ENCODE measurements around the gene ZFP37. TPM values are rescaled to one million over a fixed set of nuclear protein-coding genes. Genes with fewer than 3 reads are reported as not detected.
"Not testable (repeated sequence)": the region's sequence is repeated elsewhere in the genome, so short reads cannot be mapped to it uniquely, and the experiment has no call there.

The ZFP37 gene
- total RNA-seq (10 to 100 TPM in 1 of 7 donors, 1 to 10 TPM in 6; 3.7 to 11.4 (median 6.7) TPM), polyA plus RNA-seq (1 to 10 TPM; 4.8 TPM)
- long read RNA-seq, donor 1, full-length matches to known transcripts: 10 of 13 reads
- long read RNA-seq, donor 1, partial matches to known transcripts: 0 of 13 reads
- long read RNA-seq, donor 1, other reads (novel, unspliced or antisense): 3 of 13 reads
- long read RNA-seq, donor 2, full-length matches to known transcripts: 2 of 2 reads
- long read RNA-seq, donor 2, partial matches to known transcripts: 0 of 2 reads
- long read RNA-seq, donor 2, other reads (novel, unspliced or antisense): 0 of 2 reads
- long read RNA-seq, donor 3, full-length matches to known transcripts: 13 of 13 reads
- long read RNA-seq, donor 3, partial matches to known transcripts: 0 of 13 reads
- long read RNA-seq, donor 3, other reads (novel, unspliced or antisense): 0 of 13 reads

- Histone ChIP-seq H3K9me3 (peaks cover 5 to 29% of the 10 kb centered on the region in 2 donors), H3K27me3 (no peaks in the 10 kb centered on the region), H3K36me3 (no peaks in the 10 kb centered on the region), H3K4me1 (ENCODE audit: insufficient read depth) (peaks cover 3% of the 10 kb centered on the region), H3K27ac (peak within 1 kb of the TSS in 1 of 2 donors; percentile 58), H3K4me3 (peak within 1 kb of the TSS; percentile 62)
- WGBS, 3 donors: 1% methylated on average over 62 of the region's 62 CpGs
- no peak for TF ChIP-seq CTCF (IDR thresholded peaks at IDR 0.05)
- TF ChIP-seq POLR2A (IDR thresholded peaks at IDR 0.05): peak; percentile 31
- peak; percentile 37 for TF ChIP-seq EP300 (IDR thresholded peaks at IDR 0.05)
- peak; percentile 94 to 96 (median 95) for DNase-seq
- intact Hi-C loops (cut with DNase I): loop anchor here in 1 of 4 donors (10.0 kb wide), 1 partner anchor 1162 kb away; the partner anchor contains the start of gene UGCG
Measured at GRCh38 chr9:113056191-113057106, at the start of gene ZFP37. Gene ZFP37 (minus strand): TSS chr9:113056724. CDS start chr9:113056688, 36 bp downstream.

- H3K27ac ChIP-seq; H3K4me3 ChIP-seq; intact Hi-C loops (cut with DNase I); DNase-seq; H3K36me3 ChIP-seq; H3K9me3 ChIP-seq; H3K27me3 ChIP-seq; H3K4me1 ChIP-seq (ENCODE audit: insufficient read depth): not testable (repeated sequence)
- 100% methylated on average over 1 of the region's 6 CpGs; no CpG with 5 or more reads in 2 of the 3 donors for WGBS, 3 donors
Measured at GRCh38 chr9:113105345-113105744, 48.8 kb upstream of the ZFP37 start.

- WGBS, 3 donors: 61 to 71% (median 64%) methylated on average over 2 of the region's 2 CpGs
- H3K27ac ChIP-seq: no peak overlapping the region
- H3K27me3 ChIP-seq: no peaks in the 10 kb centered on the region
- H3K36me3 ChIP-seq: no peaks in the 10 kb centered on the region
- DNase-seq: no peak
- H3K9me3 ChIP-seq: no peaks in the 10 kb centered on the region
- TF ChIP-seq POLR2A (IDR thresholded peaks at IDR 0.05) (no peak), EP300 (IDR thresholded peaks at IDR 0.05) (no peak), CTCF (IDR thresholded peaks at IDR 0.05) (no peak)
- intact Hi-C loops (cut with DNase I): no loop called here
- H3K4me1 ChIP-seq (ENCODE audit: insufficient read depth): no peaks in the 10 kb centered on the region
- no peak overlapping the region for H3K4me3 ChIP-seq
Measured at GRCh38 chr9:113095561-113095960, 39.0 kb upstream of the ZFP37 start.

- H3K9me3 ChIP-seq; H3K27me3 ChIP-seq; intact Hi-C loops (cut with DNase I); H3K36me3 ChIP-seq; H3K4me3 ChIP-seq; H3K27ac ChIP-seq; H3K4me1 ChIP-seq (ENCODE audit: insufficient read depth): not testable (repeated sequence)
- peak in 1 of 5 donors; percentile 24 for DNase-seq
- WGBS, 3 donors: 50 to 63% (median 54%) methylated on average over 16 to 19 of the region's 23 CpGs
Measured at GRCh38 chr9:113089924-113090323, 33.4 kb upstream of the ZFP37 start.

- 14% methylated on average over 8 of the region's 25 CpGs; no CpG with 5 or more reads in 2 of the 3 donors for WGBS, 3 donors
- H3K9me3 ChIP-seq; H3K36me3 ChIP-seq; DNase-seq; H3K4me1 ChIP-seq (ENCODE audit: insufficient read depth); H3K27me3 ChIP-seq; H3K27ac ChIP-seq; intact Hi-C loops (cut with DNase I); H3K4me3 ChIP-seq: not testable (repeated sequence)
Measured at GRCh38 chr9:113089143-113089505, 32.6 kb upstream of the ZFP37 start.

- H3K27me3 ChIP-seq; H3K4me3 ChIP-seq; H3K27ac ChIP-seq; DNase-seq; intact Hi-C loops (cut with DNase I); H3K36me3 ChIP-seq; H3K9me3 ChIP-seq; H3K4me1 ChIP-seq (ENCODE audit: insufficient read depth): not testable (repeated sequence)
- 18 to 33% methylated on average over 3 to 29 of the region's 30 CpGs; no CpG with 5 or more reads in 1 of the 3 donors for WGBS, 3 donors
Measured at GRCh38 chr9:113088456-113089142, 32.1 kb upstream of the ZFP37 start.

GRCh38 chr9:113062932-113063310 lies 6.4 kb upstream of the ZFP37 start:
- H3K4me1 ChIP-seq (ENCODE audit: insufficient read depth); H3K27ac ChIP-seq; H3K4me3 ChIP-seq; intact Hi-C loops (cut with DNase I); H3K27me3 ChIP-seq; H3K36me3 ChIP-seq: not testable (repeated sequence)
- WGBS, 3 donors: 67 to 80% (median 72%) methylated on average over 16 to 19 of the region's 20 CpGs
- H3K9me3 ChIP-seq: peaks cover 3 to 15% of the 10 kb centered on the region in 2 donors
- peak in 2 of 5 donors; percentile 25 to 34 for DNase-seq

GRCh38 chr9:113062256-113062931 lies 5.9 kb upstream of the ZFP37 start:
- H3K9me3 ChIP-seq: peaks cover 3 to 15% of the 10 kb centered on the region in 2 donors
- H3K4me1 ChIP-seq (ENCODE audit: insufficient read depth); H3K27ac ChIP-seq; intact Hi-C loops (cut with DNase I); H3K36me3 ChIP-seq; H3K27me3 ChIP-seq; H3K4me3 ChIP-seq: not testable (repeated sequence)
- 60 to 69% (median 62%) methylated on average over 16 to 42 of the region's 44 CpGs for WGBS, 3 donors
- peak in 2 of 5 donors; percentile 20 to 25 for DNase-seq

Measured in ovary (tissue), 10 donors.